ENCODE results near the gene OOSP2.
A peak's percentile ranks its signal among the peaks of the same experiment; 100 is the strongest.

The OOSP2 gene, protein sequence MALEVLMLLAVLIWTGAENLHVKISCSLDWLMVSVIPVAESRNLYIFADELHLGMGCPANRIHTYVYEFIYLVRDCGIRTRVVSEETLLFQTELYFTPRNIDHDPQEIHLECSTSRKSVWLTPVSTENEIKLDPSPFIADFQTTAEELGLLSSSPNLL

GRCh38 chr11:60040109-60040508 is at the start of gene OOSP2:
OOSP2 (plus strand) TSS chr11:60040409; CDS start chr11:60040460, 51 bp downstream.
- Histone ChIP-seq H3K9me3 (ENCODE audit: insufficient read depth, low read length) (no peaks in the 10 kb centered on the region), H3K4me3 (ENCODE audit: insufficient read length, low read depth) (no peak within 1 kb of the TSS), H3K27me3 (ENCODE audit: insufficient read depth, insufficient read length) (no peaks in the 10 kb centered on the region), H3K4me1 (ENCODE audit: insufficient read depth, insufficient read length) (no peaks in the 10 kb centered on the region), H3K36me3 (ENCODE audit: insufficient read depth, insufficient read length, low read length) (no peaks in the 10 kb centered on the region), H3K9ac (ENCODE audit: insufficient read length, low read depth) (no peak within 1 kb of the TSS)
- no peak for DNase-seq (ENCODE audit: low read depth, low spot score)
- no peak for TF ChIP-seq SUZ12 (IDR thresholded peaks at IDR 0.05; ENCODE audit: extremely low read depth, insufficient read depth, insufficient read length)
- TF ChIP-seq ZNF274 (IDR thresholded peaks at IDR 0.05; ENCODE audit: low read depth, low read length), result no peak
- no peak for TF ChIP-seq YY1 (IDR thresholded peaks at IDR 0.05; ENCODE audit: insufficient read depth, insufficient read length)

DNA sequence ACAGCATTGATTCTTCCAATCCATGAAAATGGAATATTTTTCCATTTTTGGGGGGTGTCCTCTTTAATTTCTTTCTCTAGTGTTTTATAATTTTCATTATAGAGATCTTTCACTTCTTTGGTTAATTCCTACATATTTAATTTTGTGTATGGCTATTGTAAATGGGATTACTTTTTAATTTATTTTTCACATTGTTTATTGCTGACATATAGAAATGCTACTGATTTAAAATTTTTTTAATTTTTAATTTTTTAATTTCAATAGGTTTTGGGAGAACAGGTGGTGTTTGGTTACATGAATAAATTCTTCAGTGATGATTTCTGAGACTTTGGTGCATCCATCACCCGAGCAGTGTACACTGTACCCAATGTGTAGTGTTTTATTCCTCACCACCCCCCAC is 49.8 kb upstream of the OOSP2 start:
- H3K9me3 ChIP-seq (ENCODE audit: insufficient read depth, low read length), result no peaks in the 10 kb centered on the region

GRCh38 chr11:59992425-59992824 is 47.8 kb upstream of the OOSP2 start:
- no peak for DNase-seq (ENCODE audit: low read depth, low spot score)
- TF ChIP-seq YY1 (IDR thresholded peaks at IDR 0.05; ENCODE audit: insufficient read depth, insufficient read length) (no peak), ZNF274 (IDR thresholded peaks at IDR 0.05; ENCODE audit: low read depth, low read length) (no peak), SUZ12 (IDR thresholded peaks at IDR 0.05; ENCODE audit: extremely low read depth, insufficient read depth, insufficient read length) (no peak)

More for the DNA sequence above, 49.8 kb upstream of the OOSP2 start:
- DNase-seq (ENCODE audit: low read depth, low spot score), result no peak
- TF ChIP-seq YY1 (IDR thresholded peaks at IDR 0.05; ENCODE audit: insufficient read depth, insufficient read length) (no peak), SUZ12 (IDR thresholded peaks at IDR 0.05; ENCODE audit: extremely low read depth, insufficient read depth, insufficient read length) (no peak), ZNF274 (IDR thresholded peaks at IDR 0.05; ENCODE audit: low read depth, low read length) (no peak)
- no peaks in the 10 kb centered on the region for H3K27me3 ChIP-seq (ENCODE audit: insufficient read depth, insufficient read length)
- no peaks in the 10 kb centered on the region for H3K4me1 ChIP-seq (ENCODE audit: insufficient read depth, insufficient read length)
- H3K9ac ChIP-seq (ENCODE audit: insufficient read length, low read depth), result no peak overlapping the region
- no peak overlapping the region for H3K4me3 ChIP-seq (ENCODE audit: insufficient read length, low read depth)
- no peaks in the 10 kb centered on the region for H3K36me3 ChIP-seq (ENCODE audit: insufficient read depth, insufficient read length, low read length)

GRCh38 chr11:59997800-59998199 is 42.4 kb upstream of the OOSP2 start:
- DNase-seq (ENCODE audit: low read depth, low spot score), result no peak
- H3K9ac ChIP-seq (ENCODE audit: insufficient read length, low read depth), result no peak overlapping the region
- TF ChIP-seq ZNF274 (IDR thresholded peaks at IDR 0.05; ENCODE audit: low read depth, low read length) (no peak), YY1 (IDR thresholded peaks at IDR 0.05; ENCODE audit: insufficient read depth, insufficient read length) (no peak), SUZ12 (IDR thresholded peaks at IDR 0.05; ENCODE audit: extremely low read depth, insufficient read depth, insufficient read length) (no peak)
- H3K36me3 ChIP-seq (ENCODE audit: insufficient read depth, insufficient read length, low read length), result no peaks in the 10 kb centered on the region
- peaks cover 13% of the 10 kb centered on the region for H3K9me3 ChIP-seq (ENCODE audit: insufficient read depth, low read length)
- H3K27me3 ChIP-seq (ENCODE audit: insufficient read depth, insufficient read length), result no peaks in the 10 kb centered on the region
- no peak overlapping the region for H3K4me3 ChIP-seq (ENCODE audit: insufficient read length, low read depth)
- H3K4me1 ChIP-seq (ENCODE audit: insufficient read depth, insufficient read length), result no peaks in the 10 kb centered on the region

More at GRCh38 chr11:59992425-59992824, 47.8 kb upstream of the OOSP2 start:
- no peaks in the 10 kb centered on the region for H3K27me3 ChIP-seq (ENCODE audit: insufficient read depth, insufficient read length)
- H3K4me1 ChIP-seq (ENCODE audit: insufficient read depth, insufficient read length), result no peaks in the 10 kb centered on the region
- no peak overlapping the region for H3K9ac ChIP-seq (ENCODE audit: insufficient read length, low read depth)
- no peaks in the 10 kb centered on the region for H3K9me3 ChIP-seq (ENCODE audit: insufficient read depth, low read length)
- no peak overlapping the region for H3K4me3 ChIP-seq (ENCODE audit: insufficient read length, low read depth)
- H3K36me3 ChIP-seq (ENCODE audit: insufficient read depth, insufficient read length, low read length), result no peaks in the 10 kb centered on the region

- H3K4me1 ChIP-seq (ENCODE audit: insufficient read depth, insufficient read length), result no peaks in the 10 kb centered on the region
- no peak for TF ChIP-seq SUZ12 (IDR thresholded peaks at IDR 0.05; ENCODE audit: extremely low read depth, insufficient read depth, insufficient read length)
- peak; percentile 53; the same call in 1 of the 2 replicates for TF ChIP-seq ZNF274 (IDR thresholded peaks at IDR 0.05; ENCODE audit: low read depth, low read length)
- DNase-seq (ENCODE audit: low read depth, low spot score), result no peak
- no peaks in the 10 kb centered on the region for H3K36me3 ChIP-seq (ENCODE audit: insufficient read depth, insufficient read length, low read length)
- peaks cover 13% of the 10 kb centered on the region for H3K9me3 ChIP-seq (ENCODE audit: insufficient read depth, low read length)
- H3K4me3 ChIP-seq (ENCODE audit: insufficient read length, low read depth), result no peak overlapping the region
- no peak overlapping the region for H3K9ac ChIP-seq (ENCODE audit: insufficient read length, low read depth)
- H3K27me3 ChIP-seq (ENCODE audit: insufficient read depth, insufficient read length), result no peaks in the 10 kb centered on the region
These were observed 40.5 kb upstream of the OOSP2 start for GRCh38 chr11:59999691-60000090.

- no peak for TF ChIP-seq SUZ12 (IDR thresholded peaks at IDR 0.05; ENCODE audit: extremely low read depth, insufficient read depth, insufficient read length)
- no peak for TF ChIP-seq ZNF274 (IDR thresholded peaks at IDR 0.05; ENCODE audit: low read depth, low read length)
- TF ChIP-seq YY1 (IDR thresholded peaks at IDR 0.05; ENCODE audit: insufficient read depth, insufficient read length), result no peak
- no peak for DNase-seq (ENCODE audit: low read depth, low spot score)
- Histone ChIP-seq H3K9ac (ENCODE audit: insufficient read length, low read depth) (no peak overlapping the region), H3K4me3 (ENCODE audit: insufficient read length, low read depth) (no peak overlapping the region), H3K9me3 (ENCODE audit: insufficient read depth, low read length) (peaks cover 13% of the 10 kb centered on the region), H3K4me1 (ENCODE audit: insufficient read depth, insufficient read length) (no peaks in the 10 kb centered on the region), H3K27me3 (ENCODE audit: insufficient read depth, insufficient read length) (no peaks in the 10 kb centered on the region), H3K36me3 (ENCODE audit: insufficient read depth, insufficient read length, low read length) (no peaks in the 10 kb centered on the region)
These were observed 36.5 kb upstream of the OOSP2 start for GRCh38 chr11:60003729-60004128.

GRCh38 chr11:60005360-60005759 is 34.8 kb upstream of the OOSP2 start:
- no peaks in the 10 kb centered on the region for H3K27me3 ChIP-seq (ENCODE audit: insufficient read depth, insufficient read length)
- no peak for DNase-seq (ENCODE audit: low read depth, low spot score)
- no peak overlapping the region for H3K4me3 ChIP-seq (ENCODE audit: insufficient read length, low read depth)
- no peaks in the 10 kb centered on the region for H3K36me3 ChIP-seq (ENCODE audit: insufficient read depth, insufficient read length, low read length)
- H3K9ac ChIP-seq (ENCODE audit: insufficient read length, low read depth), result no peak overlapping the region
- H3K4me1 ChIP-seq (ENCODE audit: insufficient read depth, insufficient read length), result no peaks in the 10 kb centered on the region
- H3K9me3 ChIP-seq (ENCODE audit: insufficient read depth, low read length), result peaks cover under 1% of the 10 kb centered on the region
- TF ChIP-seq YY1 (IDR thresholded peaks at IDR 0.05; ENCODE audit: insufficient read depth, insufficient read length) (no peak), ZNF274 (IDR thresholded peaks at IDR 0.05; ENCODE audit: low read depth, low read length) (no peak), SUZ12 (IDR thresholded peaks at IDR 0.05; ENCODE audit: extremely low read depth, insufficient read depth, insufficient read length) (no peak)
